K562 (cell line): Measurements from ENCODE around the gene SEC63. TPM values are rescaled to one million over a fixed set of nuclear protein-coding genes. Genes with fewer than 3 reads are reported as not detected.
"Not testable (repeated sequence)": the region's sequence is repeated elsewhere in the genome, so short reads cannot be mapped to it uniquely, and the experiment has no call there.

Experiments used
- DPF2 ChIP-seq: fragments of 450-650 bp; IDR thresholded peaks from 2 replicates; pipeline ENCODE4 v1.6.1; 2016
- KDM1A ChIP-seq, 2 experiments: fragments of 450-650 bp; IDR thresholded peaks; 2 replicates each; pipeline ENCODE4 v1.6.1; 2016; ENCODE audit warnings: mild to moderate bottlenecking in 2 of 2
- POLR2H ChIP-seq: IDR thresholded peaks from 2 replicates; pipeline ENCODE4 v1.6.1; 2016; ENCODE audit warnings: missing genetic modification characterization, low read depth, mild to moderate bottlenecking, control low read depth, missing compliant biosample characterization, moderate library complexity
- polyA plus RNA-seq, 8 experiments: library from polyadenylated mRNA; depleted of rRNA in 4 of 8; stranded (reverse) in 5 of 8; unstranded in 3 of 8; fragments of >200 nt; fragmentation: Nextera tagmentation in 2 of 8; fragmentation: Illumina TruSeq in 1 of 8; extraction: Ambion mirVana in 2 of 8; extraction: Trizol in 1 of 8; gene quantifications; 2 replicates each; pipeline versions ENCODE4 v1.2.1 to v1.2.3, GENCODE V29; 2011 to 2014; ENCODE audit warnings: inconsistent platforms in 1 of 8, missing spikeins in 1 of 8
- total RNA-seq, 7 experiments: library from RNA; depleted of rRNA in 6 of 7; stranded (reverse); fragments of >200 nt in 6 of 7; fragmentation: Illumina TruSeq in 2 of 7; extraction: Trizol in 2 of 7; gene quantifications; 2 replicates each; pipeline versions ENCODE4 v1.2.1 to v1.2.3, GENCODE V29; 2011 to 2021; ENCODE audit warnings: low replicate concordance in 1 of 7
- TF ChIP-seq, protein P1 (sequence below), 2 experiments: fragments of 450-650 bp in 1 of 2; sonication (generic) in 1 of 2; formaldehyde crosslinking in 1 of 2; IDR thresholded peaks; 2 replicates each; pipeline versions ENCODE4 v1.7.1 to v1.9.0; 2016 to 2022; ENCODE audit warnings: inconsistent platforms in 1 of 2, mild to moderate bottlenecking in 1 of 2, missing genetic modification reagents in 1 of 2
- TF ChIP-seq, protein P2 (sequence below): sonication (generic); IDR thresholded peaks from 2 replicates; pipeline ENCODE4 v1.6.1; 2016

Gene SEC63
- total and polyA plus RNA-seq, 9 of the 15 experiments (the other 6 are each of a cell fraction or from before 2014, with no cell fraction given), result 13.8 to 74.6 (median 28.4) TPM

DNA sequence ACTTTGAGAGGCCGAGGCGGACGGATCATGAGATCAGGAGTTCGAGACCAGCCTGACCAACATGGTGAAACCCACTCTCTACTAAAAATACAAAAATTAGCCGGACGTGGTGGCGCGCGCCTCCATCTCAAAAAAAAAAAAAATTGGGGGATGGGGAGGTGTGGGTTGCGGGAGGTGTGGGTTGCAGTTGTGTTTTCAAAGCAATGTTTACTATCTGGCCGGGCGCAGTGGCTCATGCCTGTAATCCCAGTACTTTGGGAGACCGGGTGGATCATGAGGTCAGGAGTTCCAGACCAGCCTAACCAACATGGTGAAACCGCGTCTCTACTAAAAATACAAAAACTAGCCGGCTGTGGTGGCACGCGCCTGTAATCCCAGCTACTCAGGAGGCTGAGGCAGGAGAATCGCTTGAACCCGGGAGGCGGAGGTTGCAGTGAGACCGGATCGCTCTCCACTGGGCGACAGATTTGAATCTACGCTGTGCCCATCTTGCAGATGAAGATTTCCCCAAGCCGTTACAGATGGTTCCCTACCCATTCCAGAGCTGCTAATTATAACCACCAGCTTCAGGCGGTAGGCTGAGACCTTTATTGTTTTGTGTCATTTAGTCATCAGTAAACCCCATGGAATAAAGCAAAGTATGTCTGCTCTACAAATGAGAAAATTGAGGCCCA is 818 bp upstream of the SEC63 start (continued):
- TF ChIP-seq, protein P1, sequence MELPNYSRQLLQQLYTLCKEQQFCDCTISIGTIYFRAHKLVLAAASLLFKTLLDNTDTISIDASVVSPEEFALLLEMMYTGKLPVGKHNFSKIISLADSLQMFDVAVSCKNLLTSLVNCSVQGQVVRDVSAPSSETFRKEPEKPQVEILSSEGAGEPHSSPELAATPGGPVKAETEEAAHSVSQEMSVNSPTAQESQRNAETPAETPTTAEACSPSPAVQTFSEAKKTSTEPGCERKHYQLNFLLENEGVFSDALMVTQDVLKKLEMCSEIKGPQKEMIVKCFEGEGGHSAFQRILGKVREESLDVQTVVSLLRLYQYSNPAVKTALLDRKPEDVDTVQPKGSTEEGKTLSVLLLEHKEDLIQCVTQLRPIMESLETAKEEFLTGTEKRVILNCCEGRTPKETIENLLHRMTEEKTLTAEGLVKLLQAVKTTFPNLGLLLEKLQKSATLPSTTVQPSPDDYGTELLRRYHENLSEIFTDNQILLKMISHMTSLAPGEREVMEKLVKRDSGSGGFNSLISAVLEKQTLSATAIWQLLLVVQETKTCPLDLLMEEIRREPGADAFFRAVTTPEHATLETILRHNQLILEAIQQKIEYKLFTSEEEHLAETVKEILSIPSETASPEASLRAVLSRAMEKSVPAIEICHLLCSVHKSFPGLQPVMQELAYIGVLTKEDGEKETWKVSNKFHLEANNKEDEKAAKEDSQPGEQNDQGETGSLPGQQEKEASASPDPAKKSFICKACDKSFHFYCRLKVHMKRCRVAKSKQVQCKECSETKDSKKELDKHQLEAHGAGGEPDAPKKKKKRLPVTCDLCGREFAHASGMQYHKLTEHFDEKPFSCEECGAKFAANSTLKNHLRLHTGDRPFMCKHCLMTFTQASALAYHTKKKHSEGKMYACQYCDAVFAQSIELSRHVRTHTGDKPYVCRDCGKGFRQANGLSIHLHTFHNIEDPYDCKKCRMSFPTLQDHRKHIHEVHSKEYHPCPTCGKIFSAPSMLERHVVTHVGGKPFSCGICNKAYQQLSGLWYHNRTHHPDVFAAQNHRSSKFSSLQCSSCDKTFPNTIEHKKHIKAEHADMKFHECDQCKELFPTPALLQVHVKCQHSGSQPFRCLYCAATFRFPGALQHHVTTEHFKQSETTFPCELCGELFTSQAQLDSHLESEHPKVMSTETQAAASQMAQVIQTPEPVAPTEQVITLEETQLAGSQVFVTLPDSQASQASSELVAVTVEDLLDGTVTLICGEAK (IDR thresholded peaks at IDR 0.05), result peak; percentile 66
- TF ChIP-seq, protein P1 (CRISPR knock-in tag; IDR thresholded peaks at IDR 0.05), result not testable (repeated sequence)
- TF ChIP-seq DPF2, result peak; percentile 47; the same call in 1 of the 2 replicates
- TF ChIP-seq POLR2H (tag), result peak; percentile 94
- 0 out of 4 replicates have a peak, but pooled peaks of 1 of the 2 experiments have one; percentile 22 for TF ChIP-seq KDM1A (IDR thresholded peaks at IDR 0.05)
- TF ChIP-seq, protein P2, sequence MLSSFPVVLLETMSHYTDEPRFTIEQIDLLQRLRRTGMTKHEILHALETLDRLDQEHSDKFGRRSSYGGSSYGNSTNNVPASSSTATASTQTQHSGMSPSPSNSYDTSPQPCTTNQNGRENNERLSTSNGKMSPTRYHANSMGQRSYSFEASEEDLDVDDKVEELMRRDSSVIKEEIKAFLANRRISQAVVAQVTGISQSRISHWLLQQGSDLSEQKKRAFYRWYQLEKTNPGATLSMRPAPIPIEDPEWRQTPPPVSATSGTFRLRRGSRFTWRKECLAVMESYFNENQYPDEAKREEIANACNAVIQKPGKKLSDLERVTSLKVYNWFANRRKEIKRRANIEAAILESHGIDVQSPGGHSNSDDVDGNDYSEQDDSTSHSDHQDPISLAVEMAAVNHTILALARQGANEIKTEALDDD, result 0 out of 2 replicates have a peak, but pooled peaks have one; percentile 22
- TF ChIP-seq, all 486 proteins: peak for 34; not testable (repeated sequence) for 452
